Pancreas (tissue), 10 donors: ENCODE results near the gene MFSD12. TPM values are rescaled to one million over a fixed set of nuclear protein-coding genes. Genes with fewer than 3 reads are reported as not detected.

Experiments used
- ATAC-seq, 4 donors: fragments of 200-7000 bp; cut with Tn5 transposase; one replicate each; pipeline versions ENCODE4 v1.8.0 to v1.9.1; 2020; ENCODE audit warnings: mild to moderate bottlenecking in 4 of 4, moderate library complexity in 4 of 4
- DNase-seq, 6 donors: peaks; one replicate each; pipeline ENCODE4 v3.0.0-alpha.2; 2020
- FAIRE-seq: peaks from 2 replicates; lab custom pipeline; 2012; peaks lifted over from hg19 to GRCh38; lab: Jason Lieb, UNC
- H3K27ac ChIP-seq, 4 donors: fragments of 200-600 bp; sonication (generic); 1 replicate in 3 of 4; 2 replicates in 1 of 4; pipeline versions ENCODE4 v1.5.0 to v1.8.0; 2020
- H3K27me3 ChIP-seq, 4 donors: fragments of 200-600 bp; one replicate each; pipeline ENCODE4 v1.8.0; 2021
- H3K36me3 ChIP-seq, 3 donors: fragments of 200-600 bp; sonication (generic) in 1 of 3; one replicate each; pipeline versions ENCODE4 v1.5.0 to v1.8.0; 2020 to 2021
- H3K4me1 ChIP-seq, 3 donors: fragments of 200-600 bp; one replicate each; pipeline ENCODE4 v1.8.0; 2021
- H3K4me3 ChIP-seq, 4 donors: fragments of 200-600 bp; sonication (generic) in 2 of 4; one replicate each; pipeline versions ENCODE4 v1.5.0 to v1.8.0; 2020 to 2021
- H3K9me3 ChIP-seq, 4 donors: fragments of 200-600 bp; one replicate each; pipeline ENCODE4 v1.8.0; 2021
- WGBS, 2 donors: extraction: QIAGEN DNeasy Blood & Tissue Kit; methylation state at CpG; one replicate each; pipeline ENCODE4 v1.1.7; 2013; 5-methylcytosine and 5-hydroxymethylcytosine counted together
- intact Hi-C, 3 donors: fragments of 100-400 bp; cut with DNase I; formaldehyde crosslinking; loops; one replicate each; pipeline versions ENCODE4 v1.11.1 to v1.14.2; 2022
- polyA plus RNA-seq, 2 donors: library from polyadenylated mRNA; stranded (reverse); fragments of 200-250 nt; gene quantifications; one replicate each; pipeline ENCODE4 v1.2.3, GENCODE V29; 2013
- total RNA-seq, 6 donors: library from RNA; stranded (reverse); fragmentation: NEBNext Ultra II Directional in 4 of 6; extraction: Animal tissue kit (Norgen Biotek cat#: 25700) in 4 of 6; gene quantifications; one replicate each; pipeline versions ENCODE4 v1.2.1 to v1.2.4, GENCODE V29; 2021 to 2023
- TF ChIP-seq, protein P1 (sequence below), 4 donors: fragments of 200-600 bp; sonication (generic) in 3 of 4; IDR thresholded peaks; one replicate each; pipeline versions ENCODE4 v1.5.0 to v1.8.0; 2021; ENCODE audit warnings: antibody characterized with exemption in 4 of 4
- donor health status: healthy with polysubstance abuse.
- donor health status: DM: no; HTN: no; CAD: no; lungs with moderate emphysema.
- donor health status: DM: no; HTN: no; CAD: no.
- donor health status: control.
- donor health status: control.
- donor health status: Bipolar disorder and iron deficiency.
- donor health status: DM: yes; HTN: yes; CAD: no.
- donor health status: DM: no; HTN: no; CAD: no.
- donor health status: DM: no; HTN: no; CAD: no.
- donor health status: DM: yes; HTN: yes; CAD: no.

MFSD12 gene
- total and polyA plus RNA-seq, 8 donors: 24.8 to 53.8 (median 39.2) TPM

DNA sequence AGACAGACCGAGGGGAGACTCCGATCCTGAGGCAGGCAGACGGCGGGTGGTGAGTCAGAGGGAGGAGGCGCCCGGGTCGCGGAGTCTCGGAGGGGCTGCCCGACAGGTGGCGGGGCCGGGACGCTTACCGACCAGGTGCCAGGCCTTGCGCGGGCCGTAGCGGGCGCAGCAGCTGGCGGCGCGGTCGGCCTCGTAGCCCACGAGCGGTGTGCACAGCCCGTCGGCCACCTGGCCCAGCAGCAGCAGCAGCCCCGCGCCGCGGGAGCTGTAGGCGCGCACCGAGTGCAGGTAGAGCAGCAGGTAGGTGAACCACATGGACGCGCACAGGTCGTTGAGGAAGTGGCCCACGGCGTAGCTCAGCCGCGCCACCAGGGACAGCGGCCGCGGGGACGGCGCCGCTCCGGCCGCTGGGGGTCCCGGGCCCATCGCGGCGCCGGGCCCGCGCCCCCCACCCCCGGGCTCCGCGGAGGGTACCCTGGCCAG lies 367 bp downstream of the MFSD12 start:
- 0% methylated on average over 34 to 60 of the region's 60 CpGs for WGBS, 2 donors
- intact Hi-C loops: no loop called here

DNA sequence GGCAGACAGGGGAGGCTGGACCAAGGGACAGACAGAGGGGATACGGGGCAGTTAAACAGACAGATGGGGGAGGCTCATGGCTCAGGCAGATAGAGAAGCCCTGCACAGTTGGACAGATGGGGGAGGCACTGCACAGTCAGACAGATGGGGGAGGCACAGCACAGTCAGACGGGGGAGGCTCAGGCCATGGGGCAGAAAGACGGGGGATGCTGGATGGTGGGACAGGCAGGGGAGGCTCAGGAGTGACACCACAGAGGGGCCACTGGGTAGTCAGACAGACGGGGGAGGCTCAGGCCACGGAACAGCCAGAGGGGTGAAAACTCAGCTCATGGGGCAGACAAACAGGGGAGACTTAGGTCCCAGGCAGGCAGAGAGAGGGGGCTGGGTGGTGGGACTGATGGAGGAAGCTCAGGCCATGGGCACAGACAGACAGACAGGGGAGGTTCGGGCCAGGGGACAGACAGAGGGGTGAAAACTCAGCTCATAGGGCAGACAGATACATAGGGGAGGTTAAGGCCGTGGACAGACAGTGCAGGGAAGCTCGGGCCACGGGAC lies 886 bp downstream of the MFSD12 start:
- H3K27me3 ChIP-seq: no peaks in the 10 kb centered on the region
- no peak overlapping the region for H3K27ac ChIP-seq
- WGBS, 2 donors: 20 to 29% methylated on average over 9 of the region's 9 CpGs
- TF ChIP-seq, protein P1, sequence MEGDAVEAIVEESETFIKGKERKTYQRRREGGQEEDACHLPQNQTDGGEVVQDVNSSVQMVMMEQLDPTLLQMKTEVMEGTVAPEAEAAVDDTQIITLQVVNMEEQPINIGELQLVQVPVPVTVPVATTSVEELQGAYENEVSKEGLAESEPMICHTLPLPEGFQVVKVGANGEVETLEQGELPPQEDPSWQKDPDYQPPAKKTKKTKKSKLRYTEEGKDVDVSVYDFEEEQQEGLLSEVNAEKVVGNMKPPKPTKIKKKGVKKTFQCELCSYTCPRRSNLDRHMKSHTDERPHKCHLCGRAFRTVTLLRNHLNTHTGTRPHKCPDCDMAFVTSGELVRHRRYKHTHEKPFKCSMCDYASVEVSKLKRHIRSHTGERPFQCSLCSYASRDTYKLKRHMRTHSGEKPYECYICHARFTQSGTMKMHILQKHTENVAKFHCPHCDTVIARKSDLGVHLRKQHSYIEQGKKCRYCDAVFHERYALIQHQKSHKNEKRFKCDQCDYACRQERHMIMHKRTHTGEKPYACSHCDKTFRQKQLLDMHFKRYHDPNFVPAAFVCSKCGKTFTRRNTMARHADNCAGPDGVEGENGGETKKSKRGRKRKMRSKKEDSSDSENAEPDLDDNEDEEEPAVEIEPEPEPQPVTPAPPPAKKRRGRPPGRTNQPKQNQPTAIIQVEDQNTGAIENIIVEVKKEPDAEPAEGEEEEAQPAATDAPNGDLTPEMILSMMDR (IDR thresholded peaks at IDR 0.05): no peak
- ATAC-seq (no peak), FAIRE-seq (no peak), DNase-seq (peak in 2 of 6 donors; percentile 18 to 60)
- H3K36me3 ChIP-seq: no peaks in the 10 kb centered on the region
- H3K9me3 ChIP-seq: no peaks in the 10 kb centered on the region
- intact Hi-C loops: no loop called here
- peak overlapping the region; percentile 76 to 95 (median 88) for H3K4me3 ChIP-seq
- peaks cover 0 to 11% (median 8%) of the 10 kb centered on the region in 3 donors for H3K4me1 ChIP-seq

More for the DNA sequence above, 367 bp downstream of the MFSD12 start:
- no peak for FAIRE-seq
- peak overlapping the region; percentile 76 to 95 (median 88) for H3K4me3 ChIP-seq
- H3K27me3 ChIP-seq: no peaks in the 10 kb centered on the region
- peaks cover 0 to 11% (median 8%) of the 10 kb centered on the region in 3 donors for H3K4me1 ChIP-seq
- ATAC-seq: peak; percentile 5 to 45 (median 12)
- H3K36me3 ChIP-seq: no peaks in the 10 kb centered on the region
- no peaks in the 10 kb centered on the region for H3K9me3 ChIP-seq
- TF ChIP-seq, protein P1 (IDR thresholded peaks at IDR 0.05): no peak
- peak overlapping the region in 1 of 4 donors; percentile 65 for H3K27ac ChIP-seq
- peak in 5 of 6 donors; percentile 30 to 84 (median 70) for DNase-seq

DNA sequence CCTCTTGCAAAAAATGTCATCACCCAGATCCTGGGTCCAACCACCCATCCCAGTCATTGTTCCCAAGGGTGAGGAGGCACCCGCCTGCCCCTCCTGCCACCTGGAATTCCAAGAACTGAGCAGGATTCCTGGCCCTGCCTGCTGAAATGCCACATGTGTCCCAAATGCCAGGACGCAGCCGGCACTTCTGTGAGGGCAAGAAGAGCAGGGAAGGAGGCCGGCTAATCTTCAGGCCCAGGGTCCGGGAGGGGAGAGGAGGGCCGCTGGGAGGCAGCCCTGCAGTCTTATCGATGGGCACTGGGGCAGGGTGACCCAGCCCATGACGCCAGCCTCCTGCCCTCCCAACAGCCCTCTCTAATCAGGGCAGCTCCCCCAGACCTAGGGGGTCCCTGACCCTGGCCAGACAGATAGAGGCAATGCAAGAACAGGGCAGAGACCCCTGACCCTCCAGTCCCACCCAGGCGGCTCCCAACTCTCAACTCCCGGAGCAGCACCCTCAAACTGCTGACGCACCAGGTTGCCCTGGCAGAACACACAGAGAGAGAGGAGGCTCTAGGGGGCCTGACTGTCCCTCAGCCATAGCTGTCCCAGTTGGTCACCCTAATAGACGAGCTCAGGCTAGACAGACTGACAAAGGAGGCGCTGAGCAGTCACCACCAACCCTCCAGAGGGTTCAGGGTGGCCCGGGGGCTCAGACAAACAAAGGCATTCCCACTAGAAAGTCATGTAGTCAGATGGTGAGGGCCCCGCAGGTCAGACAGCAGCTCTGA lies 1.5 kb downstream of the MFSD12 start:
- TF ChIP-seq, protein P1 (IDR thresholded peaks at IDR 0.05): no peak
- intact Hi-C loops: no loop called here
- WGBS, 2 donors: 48 to 54% methylated on average over 15 of the region's 15 CpGs
- H3K27ac ChIP-seq: no peak overlapping the region
- peaks cover 0 to 11% (median 8%) of the 10 kb centered on the region in 3 donors for H3K4me1 ChIP-seq
- ATAC-seq (no peak), FAIRE-seq (no peak), DNase-seq (peak in 1 of 6 donors; percentile 50)
- peak overlapping the region in 3 of 4 donors; percentile 76 to 95 (median 92) for H3K4me3 ChIP-seq
- H3K9me3 ChIP-seq: no peaks in the 10 kb centered on the region
- H3K36me3 ChIP-seq: no peaks in the 10 kb centered on the region
- H3K27me3 ChIP-seq: no peaks in the 10 kb centered on the region

- DNase-seq (no peak), ATAC-seq (no peak), FAIRE-seq (no peak)
- TF ChIP-seq, protein P1 (IDR thresholded peaks at IDR 0.05): no peak
- peaks cover 0 to 11% (median 8%) of the 10 kb centered on the region in 3 donors for H3K4me1 ChIP-seq
- peak overlapping the region in 1 of 4 donors; percentile 23 for H3K27ac ChIP-seq
- H3K36me3 ChIP-seq: no peaks in the 10 kb centered on the region
- no peaks in the 10 kb centered on the region for H3K9me3 ChIP-seq
- intact Hi-C loops: no loop called here
- H3K4me3 ChIP-seq: no peak overlapping the region
- H3K27me3 ChIP-seq: no peaks in the 10 kb centered on the region
- 85 to 86% methylated on average over 21 of the region's 21 CpGs for WGBS, 2 donors
Observed at GRCh38 chr19:3554254-3555083, 2.9 kb downstream of the MFSD12 start.
